Measurements from ENCODE around the gene SSC4D. TPM values are rescaled to one million over a fixed set of nuclear protein-coding genes. Genes with fewer than 3 reads are reported as not detected.

The SSC4D gene
- total and polyA plus RNA-seq, 9 of the 15 experiments (the other 6 are each of a cell fraction or from before 2014, with no cell fraction given), result 0.06 to 1.1 (median 0.85) TPM; not detected in 1

DNA sequence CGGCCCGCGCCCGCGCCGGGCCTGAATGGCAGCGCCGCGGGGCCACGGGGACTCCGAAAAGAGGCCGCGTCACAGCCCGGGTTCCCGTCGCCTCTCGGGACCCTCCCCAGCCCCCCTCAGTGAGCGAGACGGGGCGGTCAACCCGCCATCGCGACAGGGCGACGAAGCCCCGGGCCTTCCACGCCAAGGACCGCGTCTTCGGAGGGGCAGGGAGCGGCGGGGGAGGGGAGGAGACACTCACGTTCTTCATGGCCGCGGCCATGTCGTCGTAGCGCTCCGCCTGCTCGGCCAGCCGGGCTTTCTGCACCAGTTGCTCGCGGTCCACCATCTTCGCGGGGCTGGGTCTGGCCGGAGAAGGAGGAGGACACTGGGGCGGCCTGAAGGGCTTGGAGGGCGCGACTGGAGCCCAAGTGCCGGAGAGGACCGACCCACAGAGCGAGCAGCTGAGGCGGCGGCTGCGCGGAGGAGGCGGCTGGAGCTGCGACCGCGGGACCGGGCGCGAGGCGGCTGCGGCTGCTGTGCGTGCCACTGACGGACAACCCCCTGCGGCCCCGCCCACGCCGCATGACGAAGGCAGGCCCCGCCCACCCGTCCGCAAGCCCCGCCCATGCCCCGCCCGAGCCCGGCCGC, 50.9 kb downstream of the SSC4D start, which contains the start of gene YWHAG (continued):
- no peak; the same call in 1 of the 2 replicates for TF ChIP-seq REST (IDR thresholded peaks at IDR 0.05; ENCODE audit: borderline replicate concordance)
- peak; percentile 79; the same call in 1 of the 2 replicates for TF ChIP-seq REST (CRISPR knock-in tag; IDR thresholded peaks at IDR 0.05; ENCODE audit: low read depth)
- TF ChIP-seq THRA (IDR thresholded peaks at IDR 0.05), result no peak
- no peak for TF ChIP-seq VEZF1 (CRISPR knock-in tag; IDR thresholded peaks at IDR 0.05)
- peak; percentile 89 to 91; a peak in 3 of 4 replicates for TF ChIP-seq SIN3A (IDR thresholded peaks at IDR 0.05; ENCODE audit: borderline replicate concordance in 2 of 2, control insufficient read depth in 1 of 2, low read depth in 2 of 2, low read length in 2 of 2)
- TF ChIP-seq, protein P1, sequence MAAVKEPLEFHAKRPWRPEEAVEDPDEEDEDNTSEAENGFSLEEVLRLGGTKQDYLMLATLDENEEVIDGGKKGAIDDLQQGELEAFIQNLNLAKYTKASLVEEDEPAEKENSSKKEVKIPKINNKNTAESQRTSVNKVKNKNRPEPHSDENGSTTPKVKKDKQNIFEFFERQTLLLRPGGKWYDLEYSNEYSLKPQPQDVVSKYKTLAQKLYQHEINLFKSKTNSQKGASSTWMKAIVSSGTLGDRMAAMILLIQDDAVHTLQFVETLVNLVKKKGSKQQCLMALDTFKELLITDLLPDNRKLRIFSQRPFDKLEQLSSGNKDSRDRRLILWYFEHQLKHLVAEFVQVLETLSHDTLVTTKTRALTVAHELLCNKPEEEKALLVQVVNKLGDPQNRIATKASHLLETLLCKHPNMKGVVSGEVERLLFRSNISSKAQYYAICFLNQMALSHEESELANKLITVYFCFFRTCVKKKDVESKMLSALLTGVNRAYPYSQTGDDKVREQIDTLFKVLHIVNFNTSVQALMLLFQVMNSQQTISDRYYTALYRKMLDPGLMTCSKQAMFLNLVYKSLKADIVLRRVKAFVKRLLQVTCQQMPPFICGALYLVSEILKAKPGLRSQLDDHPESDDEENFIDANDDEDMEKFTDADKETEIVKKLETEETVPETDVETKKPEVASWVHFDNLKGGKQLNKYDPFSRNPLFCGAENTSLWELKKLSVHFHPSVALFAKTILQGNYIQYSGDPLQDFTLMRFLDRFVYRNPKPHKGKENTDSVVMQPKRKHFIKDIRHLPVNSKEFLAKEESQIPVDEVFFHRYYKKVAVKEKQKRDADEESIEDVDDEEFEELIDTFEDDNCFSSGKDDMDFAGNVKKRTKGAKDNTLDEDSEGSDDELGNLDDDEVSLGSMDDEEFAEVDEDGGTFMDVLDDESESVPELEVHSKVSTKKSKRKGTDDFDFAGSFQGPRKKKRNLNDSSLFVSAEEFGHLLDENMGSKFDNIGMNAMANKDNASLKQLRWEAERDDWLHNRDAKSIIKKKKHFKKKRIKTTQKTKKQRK (IDR thresholded peaks at IDR 0.05; ENCODE audit: borderline replicate concordance, low read depth, low read length), result no peak
- TF ChIP-seq, protein P2, sequence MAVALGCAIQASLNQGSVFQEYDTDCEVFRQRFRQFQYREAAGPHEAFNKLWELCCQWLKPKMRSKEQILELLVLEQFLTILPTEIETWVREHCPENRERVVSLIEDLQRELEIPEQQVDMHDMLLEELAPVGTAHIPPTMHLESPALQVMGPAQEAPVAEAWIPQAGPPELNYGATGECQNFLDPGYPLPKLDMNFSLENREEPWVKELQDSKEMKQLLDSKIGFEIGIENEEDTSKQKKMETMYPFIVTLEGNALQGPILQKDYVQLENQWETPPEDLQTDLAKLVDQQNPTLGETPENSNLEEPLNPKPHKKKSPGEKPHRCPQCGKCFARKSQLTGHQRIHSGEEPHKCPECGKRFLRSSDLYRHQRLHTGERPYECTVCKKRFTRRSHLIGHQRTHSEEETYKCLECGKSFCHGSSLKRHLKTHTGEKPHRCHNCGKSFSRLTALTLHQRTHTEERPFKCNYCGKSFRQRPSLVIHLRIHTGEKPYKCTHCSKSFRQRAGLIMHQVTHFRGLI (CRISPR knock-in tag; IDR thresholded peaks at IDR 0.05), result no peak

All from K562 (cell line).